K562 (cell line): ENCODE results near the gene MPRIP. TPM values are rescaled to one million over a fixed set of nuclear protein-coding genes. Genes with fewer than 3 reads are reported as not detected.

ENCODE experiments used
- ATAC-seq: fragments of 200-7000 bp; cut with Tn5 transposase; 3 replicates; pipeline ENCODE4 v1.9.1; 2020; ENCODE audit warnings: moderate library complexity
- BruUV-seq: library from RNA; stranded (reverse); fragments of 400-500 nt; replicated peaks from 2 replicates; lab custom pipeline; 2021; lab: Mats Ljungman, UMichigan
- CTCF ChIA-PET: fragments of 300-600 bp; formaldehyde crosslinking; extraction: SDS; loops from one replicate; lab custom pipeline; 2021; ENCODE audit warnings: low intra/inter-chr PET ratio; lab: Yijun Ruan, JAX
- POLR2A ChIA-PET: fragments of 300-600, 350-650 bp; sonication (Branson Sonifier 250); formaldehyde crosslinking; extraction: SDS; loops from one replicate; lab custom pipeline; 2021; ENCODE audit warnings: antibody characterized with exemption, inconsistent platforms; lab: Yijun Ruan, JAX
- DNase-seq, 4 experiments: peaks; one replicate each; pipeline versions ENCODE4 v3.0.0 to v3.0.0-alpha.2; 2011 to 2018; ENCODE audit warnings: low spot score in 3 of 4, mixed read lengths in 3 of 4; ENCODE audit errors: extremely low read depth in 1 of 4
- FAIRE-seq: peaks from 2 replicates; lab custom pipeline; 2011; peaks lifted over from hg19 to GRCh38; lab: Jason Lieb, UNC
- H2AFZ ChIP-seq: 2 replicates; pipeline ENCODE4 v1.6.0; 2011; ENCODE audit warnings: low read depth, low read length, control low read depth, inconsistent platforms
- H3K27ac ChIP-seq: fragments of 200-600 bp; 3 replicates; pipeline ENCODE4 v1.8.0; 2011; ENCODE audit warnings: low read depth, mild to moderate bottlenecking, control low read depth, inconsistent platforms, low read length, moderate library complexity, mixed read lengths; ENCODE audit errors: extremely low read depth
- H3K27me3 ChIP-seq, 2 experiments: fragments of 300-600 bp in 1 of 2; 2 replicates in 1 of 2; 3 replicates in 1 of 2; pipeline versions ENCODE4 v1.6.0 to v1.8.0; 2011; ENCODE audit warnings: inconsistent platforms in 2 of 2, low read length in 2 of 2, mild to moderate bottlenecking in 1 of 2, mixed read lengths in 1 of 2, moderate library complexity in 1 of 2; ENCODE audit not compliant: control insufficient read depth in 2 of 2, insufficient read depth in 2 of 2
- H3K36me3 ChIP-seq: fragments of 300-600 bp; 3 replicates; pipeline ENCODE4 v1.8.0; 2011; ENCODE audit warnings: mild to moderate bottlenecking, low read length, inconsistent platforms; ENCODE audit not compliant: control insufficient read depth, insufficient read depth
- H3K4me1 ChIP-seq, 2 experiments: fragments of 200-600 bp in 1 of 2; replicated peaks in 1 of 2; 2 replicates in 1 of 2; 3 replicates in 1 of 2; pipeline versions ENCODE4 v1.5.1 to v1.8.0; 2011; ENCODE audit warnings: inconsistent platforms in 2 of 2, low read length in 2 of 2, mild to moderate bottlenecking in 1 of 2, mixed read lengths in 1 of 2, moderate library complexity in 1 of 2; ENCODE audit not compliant: control insufficient read depth in 2 of 2, insufficient read depth in 2 of 2
- H3K4me2 ChIP-seq: 2 replicates; pipeline ENCODE4 v1.6.1; 2011; ENCODE audit warnings: low read length, control low read depth, inconsistent platforms, mixed read lengths; ENCODE audit not compliant: insufficient read depth
- H3K4me3 ChIP-seq: fragments of 200-600 bp; sonication (generic), shearing (Covaris generic); 2 replicates; pipeline ENCODE4 v1.5.1; 2016; ENCODE audit warnings: control low read depth, inconsistent platforms
- H3K79me2 ChIP-seq: fragments of 200-600 bp; 3 replicates; pipeline ENCODE4 v1.8.0; 2011; ENCODE audit warnings: low read length, inconsistent platforms; ENCODE audit not compliant: control insufficient read depth, insufficient read depth
- H3K9ac ChIP-seq, 2 experiments: 2 replicates each; pipeline versions ENCODE4 v1.6.0 to v1.6.1; 2011; ENCODE audit warnings: low read depth in 2 of 2, low read length in 2 of 2, control low read depth in 1 of 2, inconsistent platforms in 1 of 2, mild to moderate bottlenecking in 1 of 2, mixed read lengths in 1 of 2; ENCODE audit not compliant: insufficient read depth in 1 of 2
- H3K9me1 ChIP-seq: one replicate; pipeline ENCODE4 v1.6.0; 2011; ENCODE audit warnings: inconsistent platforms, mild to moderate bottlenecking, low read length, moderate library complexity; ENCODE audit not compliant: control insufficient read depth, insufficient read depth
- H3K9me3 ChIP-seq: replicated peaks from 2 replicates; pipeline ENCODE4 v1.5.1; 2011; ENCODE audit warnings: low read depth, low read length, inconsistent platforms; ENCODE audit not compliant: control insufficient read depth, insufficient read depth
- H4K20me1 ChIP-seq: replicated peaks from 2 replicates; pipeline ENCODE4 v1.6.1; 2011; ENCODE audit warnings: low read length, inconsistent platforms, mixed read lengths; ENCODE audit not compliant: control insufficient read depth, insufficient read depth
- HDAC3 ChIP-seq: fragments of 450-650 bp; IDR thresholded peaks from 2 replicates; pipeline ENCODE4 v1.6.1; 2018; ENCODE audit warnings: borderline replicate concordance, mild to moderate bottlenecking, moderate library complexity; ENCODE audit not compliant: partially characterized antibody
- HNRNPK ChIP-seq: fragments of 200-400 bp; formaldehyde crosslinking; IDR thresholded peaks from one replicate; pipeline ENCODE4 v1.6.1; 2018; ENCODE audit warnings: mild to moderate bottlenecking, low read depth, low read length; ENCODE audit not compliant: poor library complexity, severe bottlenecking
- MCM7 ChIP-seq, 2 experiments: fragments of 450-650 bp; IDR thresholded peaks; 2 replicates each; pipeline ENCODE4 v1.6.1; 2016 to 2018
- NFATC3 ChIP-seq: fragments of 450-650 bp; IDR thresholded peaks from 2 replicates; pipeline ENCODE4 v1.6.1; 2017; ENCODE audit warnings: mild to moderate bottlenecking
- RAD21 ChIP-seq, 2 experiments: fragments of 250-450 bp in 1 of 2; fragments of 450-650 bp in 1 of 2; sonication (Bioruptor Pico) in 1 of 2; formaldehyde crosslinking in 1 of 2; IDR thresholded peaks in 1 of 2; conservative IDR thresholded peaks in 1 of 2; 2 replicates each; pipeline versions ENCODE4 v1.4.0 to v1.8.0; 2020 to 2022; ENCODE audit warnings: mild to moderate bottlenecking in 2 of 2, moderate library complexity in 1 of 2
- RBM25 ChIP-seq: fragments of 200-400 bp; formaldehyde crosslinking; IDR thresholded peaks from 2 replicates; pipeline ENCODE4 v1.6.1; 2018; ENCODE audit warnings: low read length, low read depth, moderate library complexity; ENCODE audit not compliant: severe bottlenecking
- RFX1 ChIP-seq: fragments of 450-650 bp; IDR thresholded peaks from 2 replicates; pipeline ENCODE4 v1.6.1; 2016; ENCODE audit warnings: mild to moderate bottlenecking, moderate library complexity
- RHOXF2B ChIP-seq: fragments of 250-450 bp; sonication (Bioruptor Pico); conservative IDR thresholded peaks from 2 replicates; pipeline ENCODE4 v1.5.1; 2021
- SIRT6 ChIP-seq: IDR thresholded peaks from one replicate; pipeline ENCODE4 v1.6.1; 2012; ENCODE audit warnings: low read depth, mild to moderate bottlenecking, control low read depth, inconsistent platforms, low read length, moderate library complexity
- SNRNP70 ChIP-seq: fragments of 200-400 bp; formaldehyde crosslinking; optimal IDR thresholded peaks from 2 replicates; pipeline ENCODE3; 2017; ENCODE audit warnings: low read depth, low read length
- TAF15 ChIP-seq: fragments of 200-400 bp; formaldehyde crosslinking; IDR thresholded peaks from 2 replicates; pipeline ENCODE4 v1.6.1; 2017; ENCODE audit warnings: mild to moderate bottlenecking, low read depth, low read length, moderate library complexity
- ZBTB2 ChIP-seq: fragments of 450-650 bp; IDR thresholded peaks from 2 replicates; pipeline ENCODE4 v1.6.1; 2016; ENCODE audit warnings: antibody characterized with exemption
- ZHX1 ChIP-seq: fragments of 150-350 bp; conservative IDR thresholded peaks from 2 replicates; pipeline ENCODE4 v1.6.1; 2014; ENCODE audit warnings: low read length
- ZNF644 ChIP-seq: fragments of 200-800 bp; sonication (Bioruptor generic); IDR thresholded peaks from 2 replicates; pipeline ENCODE4 v1.6.1; 2016; ENCODE audit warnings: low read depth, missing genetic modification characterization, missing compliant biosample characterization
- WGBS: fragments of 100-300 bp; shearing (Covaris generic); methylation state at CpG from one replicate; pipeline ENCODE4 v1.1.6; 2016; ENCODE audit warnings: low coverage, mixed read lengths; ENCODE audit not compliant: insufficient coverage; ENCODE audit errors: missing lambda C conversion rate; 5-methylcytosine and 5-hydroxymethylcytosine counted together
- in situ Hi-C: fragments of 300-500 bp; cut with MboI; formaldehyde crosslinking; loops from 4 replicates; pipeline ENCODE4 v1.15.0; 2018; ENCODE audit warnings: inconsistent platforms, mixed read lengths
- intact Hi-C: fragments of 100-400 bp; cut with micrococcal nuclease; formaldehyde crosslinking; loops from 2 replicates; pipeline ENCODE4 v1.14.2; 2022
- polyA plus RNA-seq, 8 experiments: library from polyadenylated mRNA; depleted of rRNA in 4 of 8; stranded (reverse) in 5 of 8; unstranded in 3 of 8; fragments of >200 nt; fragmentation: Nextera tagmentation in 2 of 8; fragmentation: Illumina TruSeq in 1 of 8; extraction: Ambion mirVana in 2 of 8; extraction: Trizol in 1 of 8; gene quantifications; 2 replicates each; pipeline versions ENCODE4 v1.2.1 to v1.2.3, GENCODE V29; 2011 to 2014; ENCODE audit warnings: inconsistent platforms in 1 of 8, missing spikeins in 1 of 8
- total RNA-seq, 7 experiments: library from RNA; depleted of rRNA in 6 of 7; stranded (reverse); fragments of >200 nt in 6 of 7; fragmentation: Illumina TruSeq in 2 of 7; extraction: Trizol in 2 of 7; gene quantifications; 2 replicates each; pipeline versions ENCODE4 v1.2.1 to v1.2.3, GENCODE V29; 2011 to 2021; ENCODE audit warnings: low replicate concordance in 1 of 7

MPRIP gene
- total and polyA plus RNA-seq, 9 of the 15 experiments (the other 6 are each of a cell fraction or from before 2014, with no cell fraction given) = 10.0 to 72.6 (median 30.1) TPM

GRCh38 chr17:17105976-17106375 lies 63.7 kb downstream of the MPRIP start:
- no peak overlapping the region for H2AFZ ChIP-seq
- no peaks in the 10 kb centered on the region; a peak in 1 of 5 replicates for H3K4me1 ChIP-seq
- intact Hi-C loops = no loop called here

GRCh38 chr17:17106756-17107155 lies 64.5 kb downstream of the MPRIP start:
- 45% methylated on average over 3 of the region's 3 CpGs for whole genome bisulfite sequencing
- Histone ChIP-seq H3K79me2 (no peaks in the 10 kb centered on the region), H3K9me3 (no peaks in the 10 kb centered on the region), H3K9me1 (no peaks in the 10 kb centered on the region), H3K4me2 (no peak overlapping the region), H3K27me3 (no peaks in the 10 kb centered on the region), H3K9ac (no peak overlapping the region), H2AFZ (no peak overlapping the region), H3K4me1 (peaks cover 0 to 5% of the 10 kb centered on the region in 2 experiments; a peak in 3 of 5 replicates), H3K4me3 (no peak overlapping the region), H3K36me3 (no peaks in the 10 kb centered on the region), H3K27ac (no peak overlapping the region), H4K20me1 (0 out of 2 replicates have a peak, but pooled peaks cover 4% of the 10 kb centered on the region)
- FAIRE-seq (no peak), ATAC-seq (no peak), DNase-seq (no peak)
- BruUV-seq = no TSS peak
- intact Hi-C loops = no loop called here
- ChIA-PET POLR2A (interaction anchor here (1.2 kb wide), 1 partner anchor 14 kb away, joined by 5 read pairs; no protein-coding TSS in a partner anchor), CTCF (no interaction called here)
- in situ Hi-C loops = no loop called here
- TF ChIP-seq ZNF644 (tag) (no peak), HNRNPK (no peak), RAD21 (CRISPR knock-in tag; conservative IDR thresholded peaks at IDR 0.05 in 1 of 2, IDR thresholded peaks at IDR 0.05 in 1 of 2) (no peak), ZBTB2 (no peak), MCM7 (IDR thresholded peaks at IDR 0.05) (no peak), HDAC3 (no peak), SNRNP70 (no peak), NFATC3 (no peak), RBM25 (no peak), ZHX1 (no peak), RFX1 (no peak), TAF15 (no peak)

More at GRCh38 chr17:17105976-17106375, 63.7 kb downstream of the MPRIP start:
- Histone ChIP-seq H3K4me3 (no peak overlapping the region), H3K36me3 (no peaks in the 10 kb centered on the region), H3K27ac (no peak overlapping the region), H3K27me3 (no peaks in the 10 kb centered on the region), H4K20me1 (no peaks in the 10 kb centered on the region), H3K79me2 (no peaks in the 10 kb centered on the region), H3K9me3 (no peaks in the 10 kb centered on the region), H3K4me2 (no peak overlapping the region), H3K9me1 (no peaks in the 10 kb centered on the region), H3K9ac (no peak overlapping the region)
- no peak for DNase-seq
- no peak for ATAC-seq
- no peak for FAIRE-seq
- no TSS peak for BruUV-seq
- POLR2A ChIA-PET = interaction anchor here (1.0 kb wide), 1 partner anchor 78 kb away, joined by 3 read pairs; no protein-coding TSS in a partner anchor
- CTCF ChIA-PET = no interaction called here
- TF ChIP-seq RHOXF2B (CRISPR knock-in tag) = no peak
- TF ChIP-seq SIRT6 = no peak
- in situ Hi-C loops = no loop called here
- WGBS = 58% methylated on average over 7 of the region's 7 CpGs
